DMS53 treated with DMSO at 0.1 percent for 48 hours (cell line): ENCODE measurements around the gene MYL5.
A peak's percentile ranks its signal among the peaks of the same experiment; 100 is the strongest.
"Not testable (repeated sequence)": the region's sequence is repeated elsewhere in the genome, so short reads cannot be mapped to it uniquely, and the experiment has no call there.

Source experiments
- DNase-seq: peaks from one replicate; lab custom pipeline; 2025; ENCODE audit not compliant: unreplicated experiment; lab: John Stamatoyannopoulos, UW

Gene MYL5, protein sequence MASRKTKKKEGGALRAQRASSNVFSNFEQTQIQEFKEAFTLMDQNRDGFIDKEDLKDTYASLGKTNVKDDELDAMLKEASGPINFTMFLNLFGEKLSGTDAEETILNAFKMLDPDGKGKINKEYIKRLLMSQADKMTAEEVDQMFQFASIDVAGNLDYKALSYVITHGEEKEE

DNA sequence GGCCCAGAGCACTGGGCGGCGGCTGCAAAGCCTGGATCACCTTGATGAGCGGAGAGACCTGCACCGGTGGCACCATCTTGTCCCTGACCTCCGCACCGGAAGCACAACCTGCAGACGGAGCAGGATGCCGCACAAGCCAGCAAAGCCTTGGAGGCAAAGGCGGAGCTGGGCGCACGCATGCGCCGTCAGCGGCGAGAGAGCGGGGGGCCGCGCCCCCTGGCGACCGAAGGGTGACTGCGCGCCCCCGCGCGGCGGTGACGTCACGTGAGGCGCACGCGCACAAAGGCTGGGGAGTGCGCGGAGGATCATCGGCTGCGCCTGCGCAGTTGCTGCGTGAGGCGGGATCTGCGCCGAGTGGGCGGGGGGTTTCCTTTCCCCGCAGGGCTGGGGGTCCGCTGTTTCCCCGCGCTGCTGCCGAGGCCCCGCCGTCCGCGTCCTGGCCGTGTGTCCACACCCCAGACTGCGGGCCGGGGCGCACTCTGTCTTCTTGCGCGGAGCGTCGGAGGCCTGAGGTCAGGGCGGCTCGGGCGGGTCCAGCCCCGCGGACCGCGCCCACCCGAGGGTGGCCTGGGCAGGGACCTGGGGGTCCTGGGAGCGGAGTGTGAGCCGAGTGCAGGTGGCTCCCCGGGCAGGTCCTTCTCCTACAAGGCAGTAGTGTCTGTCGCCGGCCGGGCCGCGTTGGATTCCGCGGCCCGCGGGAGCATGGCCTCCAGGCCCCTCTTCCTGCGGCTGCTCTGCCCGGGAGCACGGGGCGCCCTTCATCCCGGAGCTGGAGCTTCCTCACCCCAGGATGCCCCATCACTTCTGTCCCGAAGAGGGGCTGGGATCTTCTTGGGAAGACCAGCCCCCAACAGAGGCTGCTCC, at the start of gene MYL5, which contains the start of gene ATP5ME:
MYL5 (plus strand) TSS at position 371 of the 864 bp plus-strand sequence. CDS start 3,485 bp downstream, outside the sequence.
ATP5ME (minus strand) TSS at position 105 of the 864 bp plus-strand sequence; CDS start at position 76, 29 bp downstream.
- peak; percentile 98 for DNase-seq

DNA sequence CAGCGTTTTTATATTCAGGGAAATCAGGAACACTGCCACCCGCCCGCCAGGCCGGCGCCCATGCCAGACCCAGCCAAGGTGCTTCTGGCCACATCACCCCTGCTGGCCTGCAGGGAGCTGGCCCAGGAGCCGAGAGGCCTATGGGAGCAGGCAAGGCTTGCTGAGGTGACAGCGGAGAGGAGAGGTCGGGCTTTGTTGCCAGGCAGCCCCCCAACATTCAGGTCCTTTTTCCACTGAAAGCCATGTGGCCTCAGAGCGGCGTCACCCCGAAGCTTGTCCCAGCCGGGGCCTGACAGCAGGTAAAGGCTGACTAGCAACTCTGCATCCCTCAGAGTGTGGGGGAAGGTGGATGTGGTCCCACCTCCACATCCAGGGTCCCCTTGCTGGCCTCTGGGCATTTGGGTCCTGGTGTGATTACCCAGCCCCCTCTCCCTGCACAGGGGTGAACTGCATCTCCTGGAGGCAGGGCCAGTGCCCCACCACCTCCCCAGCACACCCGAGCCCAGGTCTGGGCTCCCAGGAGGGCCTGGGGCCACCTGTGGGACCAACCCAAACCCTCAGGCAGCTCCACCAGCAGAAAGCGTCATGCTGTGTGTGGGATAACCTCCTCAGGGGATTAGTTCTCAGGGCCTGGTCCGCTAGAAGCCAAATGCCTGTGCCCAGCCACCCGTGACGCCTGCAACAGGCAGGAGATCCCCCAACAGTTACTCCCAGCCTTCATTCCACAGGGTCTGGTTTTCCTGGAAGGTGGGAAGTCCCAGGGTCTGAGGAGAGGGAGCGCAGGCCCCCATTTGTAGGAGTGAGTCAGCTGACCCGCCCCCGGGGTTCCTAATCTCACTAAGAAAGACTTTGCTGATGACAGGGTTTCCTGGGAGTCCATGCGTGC, 49.4 kb upstream of the MYL5 start, which contains the start of gene PDE6B:
PDE6B (plus strand) TSS at position 869 of the 886 bp plus-strand sequence. CDS start 54 bp downstream, outside the sequence.
- DNase-seq, result no peak

DNA sequence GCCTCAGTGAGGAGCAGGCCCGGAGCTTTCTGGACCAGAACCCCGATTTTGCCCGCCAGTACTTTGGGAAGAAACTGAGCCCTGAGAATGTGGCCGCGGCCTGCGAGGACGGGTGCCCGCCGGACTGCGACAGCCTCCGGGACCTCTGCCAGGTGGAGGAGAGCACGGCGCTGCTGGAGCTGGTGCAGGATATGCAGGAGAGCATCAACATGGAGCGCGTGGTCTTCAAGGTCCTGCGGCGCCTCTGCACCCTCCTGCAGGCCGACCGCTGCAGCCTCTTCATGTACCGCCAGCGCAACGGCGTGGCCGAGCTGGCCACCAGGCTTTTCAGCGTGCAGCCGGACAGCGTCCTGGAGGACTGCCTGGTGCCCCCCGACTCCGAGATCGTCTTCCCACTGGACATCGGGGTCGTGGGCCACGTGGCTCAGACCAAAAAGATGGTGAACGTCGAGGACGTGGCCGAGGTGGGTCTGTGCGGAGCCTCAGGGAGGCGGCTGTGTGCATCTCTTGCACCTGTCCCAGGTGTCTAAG, 48.6 kb upstream of the MYL5 start:
- no peak for DNase-seq

DNA sequence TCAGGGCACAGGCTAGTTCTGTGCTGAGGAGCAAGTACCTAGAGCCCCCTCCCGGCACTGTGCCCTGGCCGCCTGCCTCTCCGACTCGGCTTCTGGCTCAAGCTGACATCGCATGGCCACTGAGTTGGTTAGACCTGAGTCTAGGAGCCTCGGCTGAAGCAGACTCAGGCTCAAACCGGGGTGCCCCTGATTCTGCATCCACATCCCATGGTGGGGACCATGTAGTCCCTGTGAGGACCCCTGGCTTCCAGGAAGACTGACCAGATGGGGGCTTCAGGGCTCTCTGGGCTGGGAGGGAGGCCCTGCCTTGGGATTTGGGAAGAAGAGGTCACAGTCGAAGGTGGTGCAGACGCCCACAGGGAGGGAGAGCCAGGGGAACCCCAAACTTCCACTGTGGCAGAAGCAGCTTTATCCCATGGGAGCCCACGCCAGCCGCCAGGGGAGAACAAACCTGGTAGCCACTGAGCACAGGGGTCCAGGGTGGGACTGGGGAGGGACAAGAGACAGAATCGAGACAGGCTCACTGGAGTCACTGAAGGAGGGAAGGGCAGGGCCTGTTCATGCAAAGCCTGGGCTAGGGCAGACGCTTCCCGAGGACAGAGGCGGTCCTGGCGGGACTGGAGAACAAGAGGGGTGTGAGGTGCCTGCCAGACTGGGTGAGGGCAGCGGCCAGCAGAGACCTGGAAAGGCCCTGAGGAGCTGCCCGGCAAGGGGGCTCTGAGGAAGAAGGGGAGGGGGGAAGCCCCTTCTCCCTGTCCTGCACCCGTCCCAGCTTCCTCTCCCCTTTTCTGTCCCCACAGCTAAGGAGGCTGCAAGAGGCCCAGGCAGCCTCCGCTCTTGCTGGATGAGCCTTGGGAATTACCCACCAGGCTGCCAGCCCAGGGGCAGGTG, 47.9 kb upstream of the MYL5 start:
- DNase-seq, result no peak

DNA sequence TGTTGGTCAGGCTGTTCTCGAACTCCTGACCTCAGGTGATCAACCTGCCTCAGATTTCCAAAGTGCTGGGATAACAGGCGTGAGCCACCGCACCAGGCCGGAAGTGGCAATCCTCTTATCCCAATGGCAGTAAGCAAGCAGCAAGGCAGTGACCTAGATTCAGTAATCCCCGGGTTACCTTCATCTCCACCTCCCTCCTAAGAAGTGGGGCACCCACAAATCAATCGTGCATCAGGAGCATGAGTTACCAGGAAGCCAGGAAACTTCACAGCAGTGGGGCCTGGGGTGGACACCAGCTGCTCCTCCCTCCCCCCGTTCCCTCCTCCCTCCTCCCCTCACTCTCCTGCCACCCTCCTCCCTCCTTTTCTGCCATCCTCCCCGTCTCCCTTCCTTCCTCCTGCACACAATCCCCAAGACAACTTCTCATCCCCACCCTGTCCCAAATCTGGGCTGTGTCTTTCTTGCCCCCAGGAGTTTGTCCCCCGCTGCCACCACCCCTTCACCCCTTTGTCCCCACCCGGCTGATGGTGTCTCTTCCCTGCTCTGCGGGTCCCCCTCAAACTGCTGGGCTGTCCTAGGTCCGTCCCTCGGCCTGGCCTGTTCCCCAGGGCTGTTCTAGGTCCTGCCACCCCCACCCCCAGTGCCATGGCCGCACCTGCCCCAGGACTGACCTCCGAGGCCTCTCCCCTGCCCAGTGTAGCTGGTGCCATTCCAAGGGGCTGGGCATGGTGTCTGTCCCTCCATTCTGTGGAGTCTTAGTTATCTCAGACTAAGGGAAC, 46.8 kb upstream of the MYL5 start:
- no peak for DNase-seq

DNA sequence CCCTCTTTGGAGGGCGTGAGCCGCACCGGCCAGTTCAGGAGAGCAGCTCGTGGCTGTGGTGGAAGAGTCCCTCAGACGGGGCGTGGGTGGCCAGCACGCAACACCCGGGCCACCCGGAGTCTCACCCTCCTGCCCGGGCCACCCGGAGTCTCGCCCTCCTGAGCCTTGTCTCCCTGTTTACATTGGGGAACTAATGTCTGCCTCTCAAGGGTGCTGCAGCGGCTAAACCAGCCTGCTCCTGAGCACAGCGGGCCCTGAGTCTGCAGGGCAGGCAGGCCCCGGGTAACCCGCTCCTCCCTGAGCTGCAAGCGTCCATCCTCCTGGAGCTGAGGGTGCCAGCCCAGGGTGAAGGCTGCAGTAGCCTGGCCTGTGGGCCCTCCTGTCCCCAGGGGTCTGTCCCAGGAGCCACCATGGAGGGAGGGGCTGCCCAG, 46.0 kb upstream of the MYL5 start:
- DNase-seq, result no peak

DNA sequence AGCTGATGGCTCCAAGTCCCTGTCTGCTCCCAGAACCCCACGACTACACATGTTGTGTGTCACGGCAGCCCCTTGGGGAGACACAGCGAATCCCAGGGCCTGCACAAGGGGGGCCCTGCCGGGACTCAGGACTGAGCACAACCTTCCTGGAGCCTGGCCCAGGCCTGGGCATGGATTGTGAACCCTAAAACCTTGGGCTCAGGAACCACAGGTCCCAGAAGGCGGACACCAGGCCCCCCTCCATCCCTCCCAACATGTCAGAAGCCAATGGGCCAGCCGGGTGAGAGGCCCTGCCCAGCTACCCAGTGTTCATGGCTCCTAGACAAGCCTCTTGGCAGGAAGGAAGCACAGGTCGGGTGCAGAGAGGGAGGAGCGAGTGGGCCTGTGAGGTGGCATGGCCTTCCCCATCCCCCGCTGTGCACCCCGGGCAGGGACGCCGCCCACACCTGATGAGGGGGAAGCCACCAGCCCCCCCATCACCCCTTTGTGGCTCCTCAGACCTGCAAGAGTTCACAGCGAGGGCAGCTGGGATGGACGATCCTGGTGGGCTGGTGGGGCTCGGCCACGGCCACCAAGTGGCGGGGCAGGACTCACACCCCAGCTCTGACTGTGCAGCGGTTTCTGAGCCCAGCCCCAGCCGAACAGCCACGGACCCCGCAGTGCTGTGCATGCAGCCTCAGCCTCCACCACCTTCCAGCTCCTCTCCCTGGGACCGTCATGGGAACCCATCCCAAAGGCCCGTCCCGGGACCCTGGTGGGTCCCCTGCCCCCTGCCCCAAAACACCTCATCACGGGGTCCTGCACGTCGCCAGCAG, 45.3 kb upstream of the MYL5 start:
- DNase-seq, result no peak

DNA sequence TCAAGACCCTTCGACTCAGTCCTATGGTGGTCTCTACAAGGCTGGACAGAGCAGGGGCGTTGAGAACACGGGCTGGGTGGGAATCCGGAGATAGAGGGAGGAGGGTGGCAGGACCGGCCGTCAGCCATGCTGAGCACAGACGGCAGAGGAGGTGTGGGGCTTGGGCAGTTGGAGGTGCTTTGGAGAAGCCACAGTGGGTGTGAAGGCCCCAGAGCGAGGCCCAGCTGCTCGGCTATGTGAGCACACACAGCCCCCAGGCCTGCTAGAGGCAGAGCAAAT, 44.8 kb upstream of the MYL5 start:
- no peak for DNase-seq

DNA sequence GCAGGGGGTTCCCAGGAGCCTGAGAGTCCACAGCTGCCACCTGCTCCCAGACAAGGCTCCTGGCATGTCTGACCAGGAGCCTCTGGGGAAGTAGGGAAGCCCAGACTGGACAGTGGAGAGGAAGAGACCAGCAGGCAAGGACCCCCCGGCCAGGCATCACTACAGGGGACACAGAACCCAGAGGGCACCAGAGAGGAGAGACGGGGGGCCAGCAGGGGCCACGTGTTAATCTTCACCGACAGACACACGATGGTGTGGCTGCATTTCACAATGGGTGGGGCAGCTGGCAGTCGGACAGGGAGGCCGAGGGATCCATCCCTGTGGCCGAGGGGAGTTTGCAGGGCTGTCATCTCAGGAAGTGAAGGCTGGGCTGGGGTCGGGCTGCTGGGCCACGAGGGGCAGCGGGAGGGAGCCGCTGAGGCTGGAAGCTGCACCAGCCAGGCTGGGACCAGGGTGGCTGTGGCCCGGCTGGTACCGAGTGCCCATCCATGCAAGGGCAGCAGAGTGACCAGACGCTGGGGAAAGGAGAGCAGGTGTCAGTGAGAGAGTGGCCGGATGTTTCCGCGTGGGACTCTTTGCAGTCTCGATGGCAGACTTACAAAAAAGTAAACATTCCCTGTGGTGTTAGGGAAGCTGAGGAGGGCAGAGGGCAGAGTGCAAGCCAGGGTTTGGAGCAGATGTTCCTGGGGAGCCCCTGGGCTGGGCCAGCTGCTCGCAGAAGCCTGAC, 44.3 kb upstream of the MYL5 start:
- peak; percentile 72 for DNase-seq

DNA sequence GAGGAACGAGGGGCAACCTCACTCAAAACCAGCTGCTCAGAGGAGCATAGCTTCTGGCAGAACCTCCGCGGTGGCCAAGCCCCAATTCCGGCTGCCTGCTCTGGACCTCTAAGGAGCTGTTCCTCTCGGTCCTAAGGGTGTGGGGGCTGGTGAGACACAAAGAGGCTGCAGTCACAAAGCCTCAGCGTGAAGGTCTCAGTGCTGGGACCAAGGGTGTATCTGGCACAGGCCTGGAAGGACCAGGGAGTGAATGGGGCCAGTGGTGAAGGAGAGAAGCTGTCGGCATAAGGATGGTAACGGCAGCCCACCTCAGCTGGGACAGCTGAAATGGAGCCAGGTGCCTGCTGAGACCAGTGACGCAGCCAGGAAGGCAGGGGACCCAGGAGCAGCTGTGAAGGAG, 43.7 kb upstream of the MYL5 start:
- DNase-seq, result no peak

DNA sequence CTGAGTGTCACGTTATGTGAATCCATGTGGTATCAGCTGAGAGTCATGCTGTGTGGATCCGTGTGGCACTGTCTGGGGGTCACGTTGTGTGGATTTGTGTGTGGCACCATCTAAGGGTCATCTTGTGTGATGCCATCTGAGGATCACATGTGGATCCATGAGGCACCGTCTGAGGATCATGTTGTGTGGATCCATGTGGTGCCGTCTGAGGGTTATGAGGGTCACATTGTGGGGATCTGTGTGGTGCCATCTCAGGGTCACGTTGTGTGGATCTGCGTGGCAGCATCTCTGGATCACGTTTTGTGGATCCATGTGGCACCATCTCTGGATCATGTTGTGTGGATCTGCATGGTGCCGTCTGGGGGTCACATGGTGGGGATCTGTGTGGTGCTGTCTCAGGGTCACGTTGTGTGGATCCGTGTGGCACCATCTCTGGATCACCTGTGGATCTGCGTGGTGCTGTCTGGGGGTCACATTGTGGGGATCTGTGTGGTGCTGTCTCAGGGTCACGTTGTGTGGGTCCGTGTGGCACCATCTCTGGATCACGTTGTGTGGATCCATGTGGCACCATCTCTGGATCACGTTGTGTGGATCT, 42.0 kb upstream of the MYL5 start:
- DNase-seq, result no peak

DNA sequence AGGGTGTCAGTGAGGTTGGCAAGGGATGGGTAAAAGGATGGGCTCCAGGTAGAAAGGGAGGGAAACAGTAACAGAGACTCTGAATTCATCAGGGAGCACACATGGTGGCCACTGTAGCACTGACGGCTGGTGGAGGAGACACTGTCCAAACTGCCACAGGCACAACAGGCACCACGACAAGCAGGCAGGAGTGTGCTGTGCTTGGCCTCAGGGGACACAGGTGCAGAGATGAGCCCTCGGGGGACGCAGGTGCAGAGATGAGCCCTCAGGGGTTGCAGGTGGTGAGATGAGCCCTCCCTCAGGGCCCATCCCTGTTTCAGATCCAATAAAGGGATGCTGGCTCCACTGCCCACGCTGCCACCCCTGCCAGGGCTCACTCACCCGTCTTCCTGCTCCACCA, 41.4 kb upstream of the MYL5 start:
- DNase-seq, result no peak

DNA sequence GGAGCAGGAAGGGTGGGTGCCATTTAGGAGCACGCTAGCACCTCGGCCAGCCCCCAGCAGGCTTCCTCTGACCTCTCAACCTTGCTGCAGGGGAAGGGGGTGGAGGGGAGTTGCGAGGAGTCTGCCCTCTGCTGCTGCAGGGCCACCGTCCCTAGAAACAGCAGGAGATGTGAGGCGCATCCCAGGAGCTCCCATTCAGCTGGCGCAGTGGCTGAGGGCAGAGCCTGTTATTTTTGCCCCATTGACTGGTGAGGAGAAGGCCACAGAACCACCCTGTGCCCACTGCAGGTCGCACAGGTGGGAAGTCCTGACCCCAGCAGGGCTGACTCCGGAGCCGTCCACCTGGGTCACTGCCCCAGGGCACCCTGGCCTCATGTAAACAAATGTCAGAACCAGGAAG, 40.9 kb upstream of the MYL5 start:
- DNase-seq, result no peak

DNA sequence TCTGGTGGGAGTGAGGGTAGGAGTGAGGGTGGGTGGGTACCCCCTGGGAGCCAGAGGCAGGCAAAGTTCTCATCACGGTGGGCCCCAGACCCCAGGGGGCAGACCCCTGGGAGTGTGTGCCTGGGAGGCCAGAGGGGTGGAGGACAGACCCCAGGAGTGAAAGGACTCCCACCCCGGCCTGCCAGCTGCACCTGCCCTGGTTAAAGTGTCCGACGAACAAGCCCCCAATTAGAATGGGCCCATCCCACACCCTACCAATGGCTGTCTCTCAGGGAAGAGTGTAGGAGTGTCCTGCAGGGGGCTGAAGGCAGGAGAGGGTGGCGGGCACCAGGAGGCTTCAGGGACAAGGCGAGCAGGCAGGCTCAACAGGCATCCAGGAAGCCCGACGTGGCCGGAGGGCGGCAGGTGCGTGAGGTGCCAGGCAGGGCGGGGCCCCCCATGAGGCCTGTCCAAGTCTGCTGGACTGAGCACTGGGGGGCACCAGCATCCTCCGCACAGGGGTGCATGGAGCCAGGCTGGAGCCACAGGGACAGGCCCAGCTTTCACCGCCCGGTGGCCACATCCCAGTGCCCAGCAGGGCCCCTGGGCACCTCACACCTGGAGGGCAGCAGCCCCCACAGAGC, 40.3 kb upstream of the MYL5 start:
- no peak for DNase-seq

DNA sequence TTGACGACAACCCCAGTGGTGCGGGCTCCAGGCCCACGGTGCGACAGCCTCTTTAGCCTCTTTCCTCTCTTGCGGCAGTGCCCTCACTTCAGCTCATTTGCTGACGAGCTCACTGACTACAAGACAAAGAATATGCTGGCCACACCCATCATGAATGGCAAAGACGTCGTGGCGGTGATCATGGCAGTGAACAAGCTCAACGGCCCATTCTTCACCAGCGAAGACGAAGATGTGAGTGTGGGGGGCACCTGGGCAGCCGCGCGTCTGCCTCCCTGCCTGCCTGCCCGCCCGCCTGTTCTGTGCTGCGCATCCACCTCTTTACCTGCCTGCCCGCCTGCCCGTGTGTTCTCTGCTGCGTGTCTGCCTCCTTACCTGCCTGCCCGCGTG, 39.8 kb upstream of the MYL5 start:
- no peak for DNase-seq

DNA sequence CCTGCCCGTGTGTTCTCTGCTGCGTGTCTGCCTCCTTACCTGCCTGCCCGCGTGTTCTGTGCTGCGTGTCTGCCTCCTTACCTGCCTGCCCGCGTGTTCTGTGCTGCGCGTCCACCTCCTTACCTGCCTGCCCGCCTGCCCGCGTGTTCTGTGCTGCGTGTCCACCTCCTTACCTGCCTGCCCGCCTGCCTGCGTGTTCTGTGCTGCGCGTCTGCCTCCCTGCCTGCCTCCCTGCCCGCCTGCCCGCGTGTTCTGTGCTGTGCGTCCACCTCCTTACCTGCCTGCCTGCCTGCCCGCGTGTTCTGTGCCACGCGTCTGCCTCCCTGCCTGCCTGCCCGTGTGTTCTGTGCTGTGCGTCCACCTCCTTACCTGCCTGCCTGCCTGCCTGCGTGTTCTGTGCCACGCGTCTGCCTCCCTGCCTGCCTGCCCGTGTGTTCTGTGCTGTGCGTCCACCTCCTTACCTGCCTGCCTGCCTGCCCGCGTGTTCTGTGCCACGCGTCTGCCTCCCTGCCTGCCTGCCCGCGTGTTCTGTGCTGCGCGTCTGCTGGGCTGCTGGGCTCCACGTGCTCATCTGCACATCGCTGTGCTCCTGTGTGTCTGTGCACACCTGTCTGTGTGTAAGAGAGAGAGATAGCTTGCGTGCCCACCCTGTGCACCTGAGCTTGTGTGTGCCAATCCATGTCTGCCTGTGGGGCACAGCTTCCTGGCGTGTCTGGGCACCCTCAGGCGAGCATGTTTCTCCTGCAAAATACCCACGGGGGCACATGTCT, 39.1 kb upstream of the MYL5 start:
- not testable (repeated sequence) for DNase-seq
